HCT116 (cell line): Measurements from ENCODE around the gene TBL1X. TPM values are rescaled to one million over a fixed set of nuclear protein-coding genes. Genes with fewer than 3 reads are reported as not detected.
"Not testable (repeated sequence)": the region's sequence is repeated elsewhere in the genome, so short reads cannot be mapped to it uniquely, and the experiment has no call there.

Experiments
- ATAC-seq: fragments of 200-7000 bp; cut with Tn5 transposase; 2 replicates; pipeline ENCODE4 v1.9.1; 2020; ENCODE audit warnings: mild to moderate bottlenecking, moderate library complexity
- BruUV-seq: library from RNA; stranded (reverse); fragments of 400-500 nt; replicated peaks from 2 replicates; lab custom pipeline; 2021; lab: Mats Ljungman, UMichigan
- CTCF ChIA-PET: fragments of 300-600 bp; sonication (Branson Sonifier 250); formaldehyde crosslinking; loops from one replicate; lab custom pipeline; 2021; ENCODE audit warnings: antibody characterized with exemption; lab: Charles Lee
- POLR2A ChIA-PET: fragments of 300-600, 350-600 bp; sonication (Branson Sonifier 250); formaldehyde crosslinking; loops from one replicate; lab custom pipeline; 2021; ENCODE audit warnings: antibody characterized with exemption; lab: Charles Lee
- RAD21 ChIA-PET, 2 experiments: fragments of 300-600 bp; sonication (Branson Sonifier 250); formaldehyde crosslinking; loops; one replicate each; lab custom pipeline; 2023; ENCODE audit warnings: low total read pairs in 2 of 2; ENCODE audit not compliant: uncharacterized antibody in 2 of 2, unreplicated experiment in 2 of 2, low non-redundant PET in 1 of 2; lab: Charles Lee
- DNase-seq: peaks from one replicate; pipeline ENCODE4 v3.0.0-alpha.2; 2010; ENCODE audit warnings: low read depth, low spot score
- H2AFZ ChIP-seq: fragments of 200-600 bp; shearing (Covaris generic), sonication (generic); 2 replicates; pipeline ENCODE4 v1.6.1; 2017; ENCODE audit warnings: low read depth, mixed run types, mixed read lengths, antibody characterized with exemption, low read length; ENCODE audit not compliant: poor library complexity, severe bottlenecking
- H3K27ac ChIP-seq: 2 replicates; pipeline ENCODE4 v1.5.1; 2012; ENCODE audit warnings: low read depth, low read length
- H3K27me3 ChIP-seq: fragments of 200-600 bp; sonication (generic); 2 replicates; pipeline ENCODE4 v1.6.1; 2016; ENCODE audit warnings: mixed run types, low read length, mixed read lengths; ENCODE audit not compliant: insufficient read depth
- H3K36me3 ChIP-seq, 2 experiments: fragments of 200-500 bp in 1 of 2; fragments of 200-600 bp in 1 of 2; sonication (Bioruptor generic) in 1 of 2; sonication (generic) in 1 of 2; 2 replicates each; pipeline versions ENCODE4 v1.5.1 to v1.6.1; 2014 to 2016; ENCODE audit warnings: low read length in 2 of 2, inconsistent platforms in 1 of 2, mixed read lengths in 1 of 2, mixed run types in 1 of 2; ENCODE audit not compliant: insufficient read depth in 2 of 2, control insufficient read depth in 1 of 2
- H3K4me1 ChIP-seq, 2 experiments: fragments of 200-600 bp in 1 of 2; sonication (generic) in 1 of 2; 2 replicates each; pipeline versions ENCODE4 v1.5.1 to v1.6.1; 2012 to 2017; ENCODE audit warnings: low read length in 2 of 2, inconsistent platforms in 1 of 2, mild to moderate bottlenecking in 1 of 2, mixed read lengths in 1 of 2, mixed run types in 1 of 2, moderate library complexity in 1 of 2; ENCODE audit not compliant: insufficient read depth in 2 of 2, control insufficient read depth in 1 of 2
- H3K4me2 ChIP-seq: fragments of 200-600 bp; sonication (generic); 2 replicates; pipeline ENCODE4 v1.6.1; 2017; ENCODE audit warnings: mixed run types, low read length, mixed read lengths
- H3K4me3 ChIP-seq, 2 experiments: fragments of 200-600 bp in 1 of 2; sonication (generic) in 1 of 2; replicated peaks in 1 of 2; 2 replicates each; pipeline ENCODE4 v1.5.1; 2011 to 2016; ENCODE audit warnings: low read length in 2 of 2, control low read depth in 1 of 2, low read depth in 1 of 2, mild to moderate bottlenecking in 1 of 2, mixed read lengths in 1 of 2, mixed run types in 1 of 2
- H3K79me2 ChIP-seq: fragments of 200-600 bp; sonication (generic); 2 replicates; pipeline ENCODE4 v1.6.1; 2017; ENCODE audit warnings: mild to moderate bottlenecking, mixed run types, low read length, moderate library complexity, mixed read lengths; ENCODE audit not compliant: insufficient read depth
- H3K9ac ChIP-seq: fragments of 200-600 bp; sonication (generic); 2 replicates; pipeline ENCODE4 v1.6.1; 2016; ENCODE audit warnings: low read length, mixed read lengths
- H3K9me2 ChIP-seq: fragments of 200-600 bp; sonication (generic), shearing (Covaris generic); 2 replicates; pipeline ENCODE4 v1.6.1; 2017; ENCODE audit warnings: mixed run types, mild to moderate bottlenecking, moderate library complexity; ENCODE audit not compliant: insufficient read depth
- H3K9me3 ChIP-seq, 2 experiments: fragments of 200-500 bp in 1 of 2; fragments of 200-600 bp in 1 of 2; sonication (Bioruptor generic) in 1 of 2; sonication (generic) in 1 of 2; 2 replicates each; pipeline ENCODE4 v1.6.1; 2014 to 2017; ENCODE audit warnings: low read length in 2 of 2, mixed read lengths in 2 of 2, inconsistent platforms in 1 of 2, low read depth in 1 of 2, mild to moderate bottlenecking in 1 of 2, mixed run types in 1 of 2, moderate library complexity in 1 of 2; ENCODE audit not compliant: control insufficient read depth in 1 of 2, insufficient read depth in 1 of 2
- H4K20me1 ChIP-seq: fragments of 200-600 bp; sonication (generic), shearing (Covaris generic); 2 replicates; pipeline ENCODE4 v1.6.1; 2017; ENCODE audit warnings: mixed run types, mild to moderate bottlenecking, moderate library complexity; ENCODE audit not compliant: insufficient read depth
- EGR1 ChIP-seq: IDR thresholded peaks from 2 replicates; pipeline ENCODE4 v1.6.1; 2012; ENCODE audit warnings: low read depth
- ELF1 ChIP-seq: IDR thresholded peaks from 2 replicates; pipeline ENCODE4 v1.6.1; 2012; ENCODE audit warnings: low read depth, borderline replicate concordance
- EZH2 ChIP-seq: fragments of 200-600 bp; sonication (generic); IDR thresholded peaks from 2 replicates; pipeline ENCODE4 v1.6.1; 2017; ENCODE audit warnings: antibody characterized with exemption, mixed run types
- FOSL1 ChIP-seq: IDR thresholded peaks from 2 replicates; pipeline ENCODE4 v1.6.1; 2012; ENCODE audit warnings: low read depth
- JUND ChIP-seq: IDR thresholded peaks from 2 replicates; pipeline ENCODE4 v1.6.1; 2012
- POLR2A ChIP-seq: IDR thresholded peaks from 2 replicates; pipeline ENCODE4 v1.7.0; 2011; ENCODE audit warnings: borderline replicate concordance; ENCODE audit not compliant: insufficient read depth, insufficient read length; ENCODE audit errors: extremely low read depth
- RAD21 ChIP-seq: IDR thresholded peaks from 2 replicates; pipeline ENCODE4 v1.6.1; 2012; ENCODE audit warnings: low read depth, mild to moderate bottlenecking
- SIN3A ChIP-seq: IDR thresholded peaks from 2 replicates; pipeline ENCODE4 v1.6.1; 2012; ENCODE audit warnings: low read depth
- SP1 ChIP-seq: IDR thresholded peaks from 2 replicates; pipeline ENCODE4 v1.6.1; 2012; ENCODE audit warnings: low read depth
- YY1 ChIP-seq: IDR thresholded peaks from 2 replicates; pipeline ENCODE4 v1.6.1; 2011; ENCODE audit warnings: low read length, low read depth, moderate library complexity, mild to moderate bottlenecking; ENCODE audit not compliant: insufficient replicate concordance; ENCODE audit errors: extremely low read depth
- intact Hi-C: fragments of 100-400 bp; cut with micrococcal nuclease; formaldehyde crosslinking; loops from 2 replicates; pipeline ENCODE4 v1.10.0; 2022
- total RNA-seq: library from RNA; stranded (reverse); gene quantifications from one replicate; pipeline ENCODE4 v1.2.1, GENCODE V29; 2021; ENCODE audit not compliant: unreplicated experiment
- TF ChIP-seq, protein P1 (sequence below): IDR thresholded peaks from 2 replicates; pipeline ENCODE4 v1.6.1; 2012
- TF ChIP-seq, protein P2 (sequence below): IDR thresholded peaks from 2 replicates; pipeline ENCODE4 v1.6.1; 2012

Gene TBL1X
- total RNA-seq, 1 experiment from 2014 or later: 37.8 TPM

DNA sequence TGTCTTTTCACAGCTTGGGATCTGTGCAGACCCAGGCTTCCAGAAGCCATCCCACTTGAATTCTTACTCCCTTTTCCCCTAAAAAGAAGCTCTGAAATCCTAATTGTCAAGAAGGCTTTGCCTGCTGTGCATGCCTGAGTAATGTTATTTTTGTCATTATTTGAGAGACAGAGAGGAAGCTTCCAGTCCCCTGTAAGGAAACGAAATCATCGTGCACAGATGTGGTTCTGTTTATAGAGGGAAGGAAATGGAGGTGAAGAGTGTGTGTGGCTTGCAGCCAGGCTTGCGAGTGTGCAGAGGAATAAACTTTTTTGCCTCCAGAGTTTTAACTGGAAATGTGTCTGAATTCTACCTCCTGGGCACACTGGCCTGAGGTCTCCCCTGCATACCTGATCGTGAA lies 70.2 kb downstream of the TBL1X start:
- H3K4me1 ChIP-seq: peaks cover 2 to 8% of the 10 kb centered on the region in 2 experiments; a peak in 2 of 4 replicates
- H3K9me3 ChIP-seq: no peaks in the 10 kb centered on the region
- intact Hi-C loops: no loop called here
- POLR2A ChIA-PET: no interaction called here
- no peaks in the 10 kb centered on the region for H3K36me3 ChIP-seq
- TF ChIP-seq ELF1 (no peak), EZH2 (no peak)
- RAD21 ChIA-PET: no interaction called here
- H4K20me1 ChIP-seq: no peaks in the 10 kb centered on the region
- no peak overlapping the region for H3K4me2 ChIP-seq
- H3K27me3 ChIP-seq: no peaks in the 10 kb centered on the region
- no peak for ATAC-seq
- BruUV-seq: no TSS peak
- no peak overlapping the region for H3K4me3 ChIP-seq
- no peak for DNase-seq
- no peaks in the 10 kb centered on the region for H3K9me2 ChIP-seq
- CTCF ChIA-PET: no interaction called here
- H2AFZ ChIP-seq: no peak overlapping the region
- H3K79me2 ChIP-seq: peaks cover 4% of the 10 kb centered on the region; the same call in 1 of the 2 replicates
- no peak overlapping the region for H3K9ac ChIP-seq
- no peak overlapping the region for H3K27ac ChIP-seq

DNA sequence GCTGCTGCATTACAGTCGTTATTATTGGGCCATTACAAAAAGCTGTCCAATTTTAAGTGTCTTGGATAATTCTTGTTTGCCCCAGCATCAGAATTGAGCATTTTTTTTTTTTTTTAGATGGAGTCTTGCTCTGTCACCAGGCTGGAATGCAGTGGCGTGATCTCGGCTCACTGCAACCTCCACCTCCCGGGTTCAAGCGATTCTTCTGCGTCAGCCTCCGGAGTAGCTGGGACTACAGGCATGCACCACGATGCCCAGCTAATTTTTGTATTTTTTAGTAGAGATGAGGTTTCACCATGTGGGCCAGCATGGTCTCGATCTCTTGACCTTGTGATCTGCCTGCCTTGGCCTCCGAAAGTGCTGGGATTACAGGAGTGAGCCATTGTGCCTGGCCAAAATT lies 71.3 kb downstream of the TBL1X start:
- H3K4me3 ChIP-seq, H3K27me3 ChIP-seq, H4K20me1 ChIP-seq, H3K4me1 ChIP-seq, H3K4me2 ChIP-seq, H3K36me3 ChIP-seq, H3K9me3 ChIP-seq, DNase-seq, intact Hi-C loops, H2AFZ ChIP-seq, H3K9me2 ChIP-seq, H3K79me2 ChIP-seq, H3K27ac ChIP-seq, POLR2A ChIA-PET, H3K9ac ChIP-seq, CTCF ChIA-PET, BruUV-seq, ATAC-seq, RAD21 ChIA-PET: not testable (repeated sequence)

DNA sequence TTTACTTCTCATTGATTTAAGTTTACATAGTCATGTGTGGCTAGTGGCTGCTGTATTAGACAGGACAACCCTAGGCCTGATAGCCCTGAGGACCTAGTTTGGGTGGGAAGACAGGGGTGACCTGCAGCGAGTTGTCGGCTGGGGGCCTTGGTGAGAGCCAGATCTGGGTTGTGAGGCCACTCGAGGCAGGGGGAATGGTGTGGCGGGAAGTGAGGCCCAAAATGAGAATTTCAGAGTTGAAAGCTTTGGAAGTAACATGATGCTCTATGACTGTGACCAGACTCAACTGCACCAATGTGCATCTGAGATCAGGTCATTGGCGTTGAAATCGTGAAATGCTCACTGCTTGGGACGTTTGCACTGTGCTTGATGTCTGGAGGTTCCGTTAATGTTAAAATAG lies 72.9 kb downstream of the TBL1X start:
- Histone ChIP-seq H3K9me2 (no peaks in the 10 kb centered on the region), H3K36me3 (no peaks in the 10 kb centered on the region), H3K4me2 (no peak overlapping the region), H3K4me1 (no peaks in the 10 kb centered on the region), H3K27me3 (no peaks in the 10 kb centered on the region), H3K27ac (no peak overlapping the region), H3K9me3 (no peaks in the 10 kb centered on the region), H2AFZ (no peak overlapping the region), H3K4me3 (no peak overlapping the region), H3K79me2 (0 out of 2 replicates have a peak, but pooled peaks cover under 1% of the 10 kb centered on the region), H4K20me1 (no peaks in the 10 kb centered on the region), H3K9ac (no peak overlapping the region)
- ATAC-seq: no peak
- intact Hi-C loops: no loop called here
- RAD21 ChIA-PET: no interaction called here
- CTCF ChIA-PET: no interaction called here
- no TSS peak for BruUV-seq
- POLR2A ChIA-PET: no interaction called here
- no peak for DNase-seq
- TF ChIP-seq SIN3A (no peak), EGR1 (no peak), POLR2A (no peak), JUND (no peak), FOSL1 (no peak), RAD21 (no peak), EZH2 (no peak), ELF1 (no peak), SP1 (no peak), YY1 (no peak)
- TF ChIP-seq, protein P1, sequence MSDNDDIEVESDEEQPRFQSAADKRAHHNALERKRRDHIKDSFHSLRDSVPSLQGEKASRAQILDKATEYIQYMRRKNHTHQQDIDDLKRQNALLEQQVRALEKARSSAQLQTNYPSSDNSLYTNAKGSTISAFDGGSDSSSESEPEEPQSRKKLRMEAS: no peak
- TF ChIP-seq, protein P2, sequence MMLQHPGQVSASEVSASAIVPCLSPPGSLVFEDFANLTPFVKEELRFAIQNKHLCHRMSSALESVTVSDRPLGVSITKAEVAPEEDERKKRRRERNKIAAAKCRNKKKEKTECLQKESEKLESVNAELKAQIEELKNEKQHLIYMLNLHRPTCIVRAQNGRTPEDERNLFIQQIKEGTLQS: no peak
